ENCODE measurements around the gene RBM44. TPM values are rescaled to one million over a fixed set of nuclear protein-coding genes. Genes with fewer than 3 reads are reported as not detected.
"Not testable (repeated sequence)": the region's sequence is repeated elsewhere in the genome, so short reads cannot be mapped to it uniquely, and the experiment has no call there.

RBM44 gene
- polyA plus RNA-seq, 1 donor from 2014 or later, result 2.5 TPM

DNA sequence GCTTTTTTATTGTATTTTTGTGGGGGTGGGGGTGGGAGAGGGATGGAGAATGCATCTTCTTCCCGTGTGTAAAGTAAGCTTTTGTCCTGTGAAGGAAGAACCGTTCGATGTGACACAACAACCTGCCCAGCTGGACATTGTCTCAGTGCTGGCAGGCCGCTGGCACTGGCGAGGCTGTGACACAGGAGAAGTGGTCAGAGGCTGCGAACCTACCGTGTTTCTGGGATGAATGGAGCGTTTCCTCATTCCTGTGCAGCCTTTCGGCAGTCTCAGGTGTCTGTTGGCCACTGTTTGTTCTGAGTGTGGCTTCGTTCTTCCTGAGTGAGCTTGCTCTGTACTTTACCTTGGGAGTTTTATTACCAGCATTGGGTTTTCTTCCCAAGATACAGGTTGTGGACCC, 68.9 kb downstream of the RBM44 start:
- Histone ChIP-seq H3K9me3 (ENCODE audit: low read length) (no peaks in the 10 kb centered on the region), H3K27ac (ENCODE audit: low read length) (no peak overlapping the region), H3K4me2 (ENCODE audit: low read length) (no peak overlapping the region), H3K9ac (ENCODE audit: low read length) (no peak overlapping the region), H2AFZ (ENCODE audit: low read depth, low read length) (no peak overlapping the region), H3K4me3 (ENCODE audit: low read length) (no peak overlapping the region), H3K79me2 (replicated peaks; ENCODE audit: insufficient read depth, low read length) (no peaks in the 10 kb centered on the region), H3F3A (ENCODE audit: insufficient read depth, low read length, poor library complexity, severe bottlenecking) (no peaks in the 10 kb centered on the region), H4K20me1 (ENCODE audit: insufficient read depth) (no peaks in the 10 kb centered on the region), H3K9me2 (ENCODE audit: insufficient read depth, low read length) (no peaks in the 10 kb centered on the region), H3K27me3 (ENCODE audit: insufficient read depth, low read depth, low read length) (no peaks in the 10 kb centered on the region), H3K36me3 (ENCODE audit: insufficient read depth, low read length) (no peaks in the 10 kb centered on the region)
- TF ChIP-seq, protein P1, sequence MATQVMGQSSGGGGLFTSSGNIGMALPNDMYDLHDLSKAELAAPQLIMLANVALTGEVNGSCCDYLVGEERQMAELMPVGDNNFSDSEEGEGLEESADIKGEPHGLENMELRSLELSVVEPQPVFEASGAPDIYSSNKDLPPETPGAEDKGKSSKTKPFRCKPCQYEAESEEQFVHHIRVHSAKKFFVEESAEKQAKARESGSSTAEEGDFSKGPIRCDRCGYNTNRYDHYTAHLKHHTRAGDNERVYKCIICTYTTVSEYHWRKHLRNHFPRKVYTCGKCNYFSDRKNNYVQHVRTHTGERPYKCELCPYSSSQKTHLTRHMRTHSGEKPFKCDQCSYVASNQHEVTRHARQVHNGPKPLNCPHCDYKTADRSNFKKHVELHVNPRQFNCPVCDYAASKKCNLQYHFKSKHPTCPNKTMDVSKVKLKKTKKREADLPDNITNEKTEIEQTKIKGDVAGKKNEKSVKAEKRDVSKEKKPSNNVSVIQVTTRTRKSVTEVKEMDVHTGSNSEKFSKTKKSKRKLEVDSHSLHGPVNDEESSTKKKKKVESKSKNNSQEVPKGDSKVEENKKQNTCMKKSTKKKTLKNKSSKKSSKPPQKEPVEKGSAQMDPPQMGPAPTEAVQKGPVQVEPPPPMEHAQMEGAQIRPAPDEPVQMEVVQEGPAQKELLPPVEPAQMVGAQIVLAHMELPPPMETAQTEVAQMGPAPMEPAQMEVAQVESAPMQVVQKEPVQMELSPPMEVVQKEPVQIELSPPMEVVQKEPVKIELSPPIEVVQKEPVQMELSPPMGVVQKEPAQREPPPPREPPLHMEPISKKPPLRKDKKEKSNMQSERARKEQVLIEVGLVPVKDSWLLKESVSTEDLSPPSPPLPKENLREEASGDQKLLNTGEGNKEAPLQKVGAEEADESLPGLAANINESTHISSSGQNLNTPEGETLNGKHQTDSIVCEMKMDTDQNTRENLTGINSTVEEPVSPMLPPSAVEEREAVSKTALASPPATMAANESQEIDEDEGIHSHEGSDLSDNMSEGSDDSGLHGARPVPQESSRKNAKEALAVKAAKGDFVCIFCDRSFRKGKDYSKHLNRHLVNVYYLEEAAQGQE (IDR thresholded peaks at IDR 0.05; ENCODE audit: borderline replicate concordance), result no peak
- TF ChIP-seq EZH2 (IDR thresholded peaks at IDR 0.05; ENCODE audit: borderline replicate concordance, insufficient read depth, low read length, poor library complexity, severe bottlenecking), result no peak
- no peak for TF ChIP-seq MXI1 (conservative IDR thresholded peaks at IDR 0.05; ENCODE audit: poor library complexity, severe bottlenecking)
- TF ChIP-seq RAD21 (conservative IDR thresholded peaks at IDR 0.05), result no peak
- no peak for TF ChIP-seq SMC3 (conservative IDR thresholded peaks at IDR 0.05; ENCODE audit: poor library complexity)
- TF ChIP-seq EP300 (conservative IDR thresholded peaks at IDR 0.05; ENCODE audit: poor library complexity, severe bottlenecking), result no peak
- TF ChIP-seq TAF1 (IDR thresholded peaks at IDR 0.05; ENCODE audit: low read depth), result no peak
- no peak for TF ChIP-seq POLR2AphosphoS5 (IDR thresholded peaks at IDR 0.05)
- TF ChIP-seq, protein P2, sequence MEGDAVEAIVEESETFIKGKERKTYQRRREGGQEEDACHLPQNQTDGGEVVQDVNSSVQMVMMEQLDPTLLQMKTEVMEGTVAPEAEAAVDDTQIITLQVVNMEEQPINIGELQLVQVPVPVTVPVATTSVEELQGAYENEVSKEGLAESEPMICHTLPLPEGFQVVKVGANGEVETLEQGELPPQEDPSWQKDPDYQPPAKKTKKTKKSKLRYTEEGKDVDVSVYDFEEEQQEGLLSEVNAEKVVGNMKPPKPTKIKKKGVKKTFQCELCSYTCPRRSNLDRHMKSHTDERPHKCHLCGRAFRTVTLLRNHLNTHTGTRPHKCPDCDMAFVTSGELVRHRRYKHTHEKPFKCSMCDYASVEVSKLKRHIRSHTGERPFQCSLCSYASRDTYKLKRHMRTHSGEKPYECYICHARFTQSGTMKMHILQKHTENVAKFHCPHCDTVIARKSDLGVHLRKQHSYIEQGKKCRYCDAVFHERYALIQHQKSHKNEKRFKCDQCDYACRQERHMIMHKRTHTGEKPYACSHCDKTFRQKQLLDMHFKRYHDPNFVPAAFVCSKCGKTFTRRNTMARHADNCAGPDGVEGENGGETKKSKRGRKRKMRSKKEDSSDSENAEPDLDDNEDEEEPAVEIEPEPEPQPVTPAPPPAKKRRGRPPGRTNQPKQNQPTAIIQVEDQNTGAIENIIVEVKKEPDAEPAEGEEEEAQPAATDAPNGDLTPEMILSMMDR (IDR thresholded peaks at IDR 0.05; ENCODE audit: poor library complexity, severe bottlenecking), result no peak

DNA sequence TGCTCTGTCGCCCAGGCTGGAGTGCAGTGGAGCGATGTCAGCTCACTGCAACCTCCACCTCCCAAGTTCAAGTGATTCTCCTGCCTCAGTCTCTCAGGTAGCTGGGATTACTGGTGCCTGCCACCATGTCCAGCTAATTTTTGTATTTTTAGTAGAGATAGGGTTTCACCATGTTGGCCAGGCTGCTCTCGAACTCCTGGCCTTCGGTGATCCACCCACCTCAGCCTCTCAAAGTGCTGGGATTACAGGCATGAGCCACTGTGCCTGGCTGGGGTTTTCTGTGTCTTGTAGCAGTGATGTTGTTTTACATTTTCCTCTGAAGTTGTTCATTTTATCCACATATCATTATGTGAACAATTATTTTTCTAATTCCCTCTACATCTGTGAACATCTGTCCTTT, 69.5 kb downstream of the RBM44 start:
- H3K4me2 ChIP-seq (ENCODE audit: low read length); H3K79me2 ChIP-seq (replicated peaks; ENCODE audit: insufficient read depth, low read length); H3K4me3 ChIP-seq (ENCODE audit: low read length); H4K20me1 ChIP-seq (ENCODE audit: insufficient read depth); H2AFZ ChIP-seq (ENCODE audit: low read depth, low read length); H3F3A ChIP-seq (ENCODE audit: insufficient read depth, low read length, poor library complexity, severe bottlenecking); H3K9ac ChIP-seq (ENCODE audit: low read length); H3K27ac ChIP-seq (ENCODE audit: low read length); H3K27me3 ChIP-seq (ENCODE audit: insufficient read depth, low read depth, low read length); H3K9me3 ChIP-seq (ENCODE audit: low read length); H3K9me2 ChIP-seq (ENCODE audit: insufficient read depth, low read length); H3K36me3 ChIP-seq (ENCODE audit: insufficient read depth, low read length): not testable (repeated sequence)

All from neural cell (in vitro differentiated cells).